Gastroesophageal sphincter (tissue), 4 donors: ENCODE measurements around the gene HECTD3. TPM values are rescaled to one million over a fixed set of nuclear protein-coding genes. Genes with fewer than 3 reads are reported as not detected.
"Not testable (repeated sequence)": the region's sequence is repeated elsewhere in the genome, so short reads cannot be mapped to it uniquely, and the experiment has no call there.

Source experiments
- ATAC-seq: fragments of 150-250 bp; one replicate; pipeline ENCODE4 v1.9.1; 2016; ENCODE audit warnings: mild to moderate bottlenecking, moderate library complexity
- H3K27ac ChIP-seq, 4 donors: fragments of 200-600 bp; sonication (generic) in 3 of 4; 1 replicate in 3 of 4; 2 replicates in 1 of 4; pipeline ENCODE4 v1.5.1; 2016 to 2019
- H3K27me3 ChIP-seq: fragments of 200-600 bp; sonication (generic); one replicate; pipeline ENCODE4 v1.5.1; 2019
- H3K36me3 ChIP-seq, 2 donors: fragments of 200-600 bp; sonication (generic); one replicate each; pipeline ENCODE4 v1.5.1; 2019; ENCODE audit warnings: control low read depth in 1 of 2
- H3K4me1 ChIP-seq, 3 donors: fragments of 200-600 bp; sonication (generic); 1 replicate in 2 of 3; 2 replicates in 1 of 3; pipeline ENCODE4 v1.5.1; 2016 to 2019; ENCODE audit warnings: control low read depth in 2 of 3
- H3K4me3 ChIP-seq, 2 donors: fragments of 200-600 bp; sonication (generic); one replicate each; pipeline ENCODE4 v1.5.1; 2019; ENCODE audit warnings: mild to moderate bottlenecking in 1 of 2, moderate library complexity in 1 of 2
- H3K9me3 ChIP-seq, 3 donors: fragments of 200-600 bp; sonication (generic); one replicate each; pipeline ENCODE4 v1.5.1; 2017 to 2019; ENCODE audit warnings: control low read depth in 2 of 3
- EP300 ChIP-seq: sonication (generic); formaldehyde crosslinking; IDR thresholded peaks from one replicate; pipeline ENCODE4 v1.6.1; 2017; ENCODE audit warnings: antibody characterized with exemption, mild to moderate bottlenecking
- POLR2A ChIP-seq, 2 donors: fragments of 450-650 bp; IDR thresholded peaks; one replicate each; pipeline ENCODE4 v1.6.1; 2017; ENCODE audit warnings: antibody characterized with exemption in 2 of 2, mild to moderate bottlenecking in 2 of 2, moderate library complexity in 1 of 2
- POLR2AphosphoS5 ChIP-seq: sonication (generic); formaldehyde crosslinking; IDR thresholded peaks from one replicate; pipeline ENCODE4 v1.6.1; 2017; ENCODE audit warnings: antibody characterized with exemption
- WGBS, 2 donors: methylation state at CpG; one replicate each; pipeline ENCODE4 v1.1.5; 2018; ENCODE audit warnings: low coverage in 1 of 2; 5-methylcytosine and 5-hydroxymethylcytosine counted together
- total RNA-seq, 4 donors: library from RNA; depleted of rRNA; stranded (reverse); fragments of >200 nt; gene quantifications; one replicate each; pipeline ENCODE4 v1.1.0, GENCODE V29; 2016
- TF ChIP-seq, protein P1 (sequence below), 4 experiments: fragments of 200-600 bp in 2 of 4; fragments of 450-650 bp in 2 of 4; sonication (generic) in 1 of 4; IDR thresholded peaks; one replicate each; pipeline ENCODE4 v1.5.1; 2017 to 2019; ENCODE audit warnings: antibody characterized with exemption in 4 of 4, mild to moderate bottlenecking in 2 of 4, moderate library complexity in 2 of 4

Gene HECTD3
- total RNA-seq, 4 donors from 2014 or later = 27.7 to 48.6 (median 37.5) TPM

DNA sequence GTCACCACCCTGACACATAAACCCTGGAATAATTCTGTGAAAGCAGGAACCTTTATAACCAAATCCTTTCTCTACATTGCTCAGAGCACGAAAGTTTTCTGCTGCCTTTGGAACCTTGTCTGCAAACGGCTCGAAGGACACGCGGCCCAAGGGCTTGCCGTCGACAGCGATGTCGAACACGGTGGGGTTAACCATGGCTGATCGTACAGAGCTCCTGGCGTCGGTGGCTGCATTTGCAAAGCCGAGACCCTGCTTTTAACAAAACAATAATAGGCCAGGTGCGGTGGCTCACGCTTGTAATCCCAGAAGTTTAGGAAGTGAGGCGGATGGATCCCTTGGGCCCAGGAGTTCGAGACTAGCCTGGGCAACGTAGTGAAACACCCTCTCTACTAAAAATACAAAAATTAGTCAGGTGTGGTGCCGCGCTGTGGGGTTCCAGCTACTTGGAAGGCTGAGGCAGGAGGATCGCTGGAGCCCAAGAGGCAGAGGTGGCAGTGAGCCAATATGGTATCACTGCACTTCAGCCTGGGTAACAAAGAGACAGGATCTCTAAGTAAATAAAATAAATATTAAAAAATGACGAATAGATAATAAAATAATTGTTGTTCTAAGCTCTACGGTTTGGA is 22.5 kb downstream of the HECTD3 start:
- no peak overlapping the region for H3K27ac ChIP-seq
- peaks cover 0 to 29% (median 8%) of the 10 kb centered on the region in 3 donors for H3K4me1 ChIP-seq
- TF ChIP-seq POLR2AphosphoS5 (no peak), POLR2A (IDR thresholded peaks at IDR 0.05) (no peak), EP300 (no peak)
- TF ChIP-seq, protein P1, sequence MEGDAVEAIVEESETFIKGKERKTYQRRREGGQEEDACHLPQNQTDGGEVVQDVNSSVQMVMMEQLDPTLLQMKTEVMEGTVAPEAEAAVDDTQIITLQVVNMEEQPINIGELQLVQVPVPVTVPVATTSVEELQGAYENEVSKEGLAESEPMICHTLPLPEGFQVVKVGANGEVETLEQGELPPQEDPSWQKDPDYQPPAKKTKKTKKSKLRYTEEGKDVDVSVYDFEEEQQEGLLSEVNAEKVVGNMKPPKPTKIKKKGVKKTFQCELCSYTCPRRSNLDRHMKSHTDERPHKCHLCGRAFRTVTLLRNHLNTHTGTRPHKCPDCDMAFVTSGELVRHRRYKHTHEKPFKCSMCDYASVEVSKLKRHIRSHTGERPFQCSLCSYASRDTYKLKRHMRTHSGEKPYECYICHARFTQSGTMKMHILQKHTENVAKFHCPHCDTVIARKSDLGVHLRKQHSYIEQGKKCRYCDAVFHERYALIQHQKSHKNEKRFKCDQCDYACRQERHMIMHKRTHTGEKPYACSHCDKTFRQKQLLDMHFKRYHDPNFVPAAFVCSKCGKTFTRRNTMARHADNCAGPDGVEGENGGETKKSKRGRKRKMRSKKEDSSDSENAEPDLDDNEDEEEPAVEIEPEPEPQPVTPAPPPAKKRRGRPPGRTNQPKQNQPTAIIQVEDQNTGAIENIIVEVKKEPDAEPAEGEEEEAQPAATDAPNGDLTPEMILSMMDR (IDR thresholded peaks at IDR 0.05) = no peak
- no peak for ATAC-seq
- H3K36me3 ChIP-seq = no peaks in the 10 kb centered on the region
- H3K27me3 ChIP-seq = no peaks in the 10 kb centered on the region
- no peaks in the 10 kb centered on the region for H3K9me3 ChIP-seq
- H3K4me3 ChIP-seq = no peak overlapping the region
- 82 to 88% methylated on average over 2 to 13 of the region's 24 CpGs for WGBS, 2 donors

DNA sequence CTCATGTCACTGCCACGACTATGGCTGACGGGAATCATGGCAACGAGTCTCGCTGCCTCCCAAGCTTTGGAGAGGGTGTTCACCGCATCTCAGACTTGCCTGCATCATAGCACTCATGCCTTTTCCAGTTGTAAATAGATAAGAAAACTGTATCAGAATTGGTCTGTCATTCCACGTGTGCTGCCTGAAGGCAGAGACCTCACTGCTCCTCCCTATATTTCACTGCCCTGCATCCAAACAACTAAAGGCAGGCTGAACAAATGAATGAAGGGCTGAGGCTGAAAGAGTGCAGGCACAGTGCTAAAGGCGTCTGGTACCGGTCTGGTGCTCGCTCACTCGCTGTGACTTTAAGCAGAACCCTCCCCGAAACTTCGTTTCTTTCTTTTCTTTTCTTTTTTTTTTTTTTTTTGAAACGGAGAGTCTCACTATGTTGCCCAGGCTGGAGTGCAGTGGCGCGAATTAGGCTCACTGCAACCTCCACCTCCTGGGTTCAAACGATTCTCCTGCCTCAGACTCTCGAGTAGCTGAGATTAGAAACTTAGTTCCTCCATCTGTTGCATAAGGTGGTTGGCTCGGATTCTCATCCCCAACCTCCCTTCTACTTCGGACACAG is 25.3 kb downstream of the HECTD3 start:
- Histone ChIP-seq H3K27me3 (no peaks in the 10 kb centered on the region), H3K4me1 (peaks cover 0 to 44% (median 8%) of the 10 kb centered on the region in 3 donors), H3K9me3 (no peaks in the 10 kb centered on the region), H3K4me3 (peak overlapping the region; percentile 70 to 89), H3K36me3 (peaks cover 0 to 8% of the 10 kb centered on the region in 2 donors), H3K27ac (peak overlapping the region; percentile 27 to 79 (median 77))
- ATAC-seq = peak; percentile 73
- 2 to 13% methylated on average over 5 to 14 of the region's 19 CpGs for WGBS, 2 donors
- TF ChIP-seq POLR2AphosphoS5 (no peak), POLR2A (IDR thresholded peaks at IDR 0.05) (no peak), EP300 (no peak)
- TF ChIP-seq, protein P1 (IDR thresholded peaks at IDR 0.05) = no peak

DNA sequence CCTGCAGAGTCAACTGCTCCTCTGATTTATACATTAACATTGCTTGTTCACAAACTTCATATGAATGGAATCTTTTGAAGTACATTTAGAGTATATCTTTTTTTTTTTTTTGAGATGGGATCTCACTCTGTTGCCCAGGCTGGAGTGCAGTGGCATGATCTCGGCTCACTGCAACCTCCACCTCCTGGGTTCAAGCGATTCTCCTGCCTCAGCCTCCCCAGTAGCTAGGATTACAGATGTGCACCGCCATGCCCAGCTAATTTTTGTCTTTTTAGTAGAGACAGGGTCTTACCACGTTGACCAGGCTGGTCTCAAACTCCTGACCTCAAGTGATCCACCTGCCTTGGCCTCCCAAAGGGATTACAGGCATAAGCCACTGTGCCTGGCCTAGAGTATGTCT is 33.8 kb downstream of the HECTD3 start:
- H3K9me3 ChIP-seq, H3K4me3 ChIP-seq, H3K27me3 ChIP-seq, H3K27ac ChIP-seq, H3K4me1 ChIP-seq, ATAC-seq: not testable (repeated sequence)
- peaks cover 0 to 83% of the 10 kb centered on the region in 2 donors for H3K36me3 ChIP-seq
- WGBS, 2 donors = 95 to 100% methylated on average over 3 to 4 of the region's 4 CpGs

DNA sequence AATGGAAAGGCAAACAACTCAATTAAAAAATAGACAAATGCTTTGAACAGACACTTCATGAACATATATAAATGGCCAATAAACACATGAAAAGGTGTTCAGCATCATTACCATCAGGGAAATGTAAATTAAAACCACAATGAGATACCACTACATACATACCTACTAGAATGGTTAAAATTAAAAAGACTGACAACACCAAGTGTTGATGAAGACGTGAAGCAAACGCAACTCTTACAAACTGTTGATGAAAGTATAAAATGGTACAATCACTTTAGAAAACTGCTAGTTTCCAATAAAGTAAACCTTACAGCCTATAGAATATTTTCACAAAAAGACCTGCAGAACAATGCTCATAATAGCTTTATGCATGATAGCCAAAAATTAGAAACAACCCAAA is 34.9 kb downstream of the HECTD3 start:
- 96 to 100% methylated on average over 2 of the region's 2 CpGs for WGBS, 2 donors
- Histone ChIP-seq H3K27ac (no peak overlapping the region), H3K4me1 (peaks cover 0 to under 1% (median 0%) of the 10 kb centered on the region in 3 donors), H3K36me3 (peaks cover 0 to 87% of the 10 kb centered on the region in 2 donors), H3K27me3 (no peaks in the 10 kb centered on the region), H3K4me3 (no peak overlapping the region), H3K9me3 (no peaks in the 10 kb centered on the region)
- no peak for ATAC-seq
- TF ChIP-seq POLR2A (IDR thresholded peaks at IDR 0.05) (no peak), EP300 (no peak), POLR2AphosphoS5 (no peak)
- TF ChIP-seq, protein P1 (IDR thresholded peaks at IDR 0.05) = no peak

DNA sequence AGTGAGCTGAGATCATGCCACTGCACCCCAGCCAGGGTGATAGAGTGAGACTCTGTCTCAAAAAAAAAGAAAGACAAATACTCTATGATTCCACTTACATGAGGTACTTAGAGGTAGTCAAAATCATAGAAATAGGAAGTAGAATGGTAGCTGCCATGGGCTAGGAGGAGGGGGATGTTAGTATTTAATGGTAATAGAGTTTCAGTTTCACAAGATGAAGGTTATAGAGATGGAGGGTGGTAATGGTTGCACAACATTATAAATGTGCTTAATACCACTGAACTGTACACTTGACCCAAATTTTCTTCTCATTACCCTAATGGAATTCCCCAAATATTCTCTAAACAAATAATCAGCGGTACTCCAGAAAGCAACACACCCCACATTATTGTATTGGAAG is 37.5 kb downstream of the HECTD3 start:
- Histone ChIP-seq H3K27me3 (no peaks in the 10 kb centered on the region), H3K4me3 (no peak overlapping the region), H3K36me3 (peaks cover 0 to 62% of the 10 kb centered on the region in 2 donors), H3K9me3 (no peaks in the 10 kb centered on the region), H3K4me1 (peaks cover 0 to 16% (median 0%) of the 10 kb centered on the region in 3 donors), H3K27ac (no peak overlapping the region)
- no peak for ATAC-seq
- TF ChIP-seq POLR2AphosphoS5 (no peak), POLR2A (IDR thresholded peaks at IDR 0.05) (no peak), EP300 (no peak)
- TF ChIP-seq, protein P1 (IDR thresholded peaks at IDR 0.05) = no peak
- 88 to 100% methylated on average over 1 of the region's 1 CpG for WGBS, 2 donors
